GM10248 (cell line): Measurements from ENCODE around the gene RHPN2.
A peak's percentile ranks its signal among the peaks of the same experiment; 100 is the strongest.

ENCODE experiments used
- CTCF ChIA-PET: fragments of 300-600 bp; sonication (Branson Sonifier 250); formaldehyde crosslinking; extraction: SDS; loops from one replicate; lab custom pipeline; 2021; ENCODE audit warnings: antibody characterized with exemption; lab: Yijun Ruan, JAX
- POLR2A ChIA-PET: fragments of 350-650 bp; sonication (Branson Sonifier 250); formaldehyde crosslinking; extraction: SDS; loops from one replicate; lab custom pipeline; 2020; ENCODE audit warnings: antibody characterized with exemption; lab: Yijun Ruan, JAX
- DNase-seq: peaks from one replicate; pipeline ENCODE4 v3.0.0; 2012; ENCODE audit errors: extremely low spot score
- CTCF ChIP-seq: IDR thresholded peaks from 2 replicates; pipeline ENCODE4 v1.5.1; 2012; ENCODE audit warnings: mild to moderate bottlenecking, low read depth; ENCODE audit errors: extremely low read depth, missing control alignments, control extremely low read depth

The RHPN2 gene

GRCh38 chr19:33064792-33065550, at the start of gene RHPN2:
Gene RHPN2, minus strand, starts transcription at chr19:33064888. Its CDS starts 36 bp downstream, at chr19:33064852.
- no peak for TF ChIP-seq CTCF
- peak; percentile 92 for DNase-seq
- ChIA-PET CTCF (no interaction called here), POLR2A (no interaction called here)

DNA sequence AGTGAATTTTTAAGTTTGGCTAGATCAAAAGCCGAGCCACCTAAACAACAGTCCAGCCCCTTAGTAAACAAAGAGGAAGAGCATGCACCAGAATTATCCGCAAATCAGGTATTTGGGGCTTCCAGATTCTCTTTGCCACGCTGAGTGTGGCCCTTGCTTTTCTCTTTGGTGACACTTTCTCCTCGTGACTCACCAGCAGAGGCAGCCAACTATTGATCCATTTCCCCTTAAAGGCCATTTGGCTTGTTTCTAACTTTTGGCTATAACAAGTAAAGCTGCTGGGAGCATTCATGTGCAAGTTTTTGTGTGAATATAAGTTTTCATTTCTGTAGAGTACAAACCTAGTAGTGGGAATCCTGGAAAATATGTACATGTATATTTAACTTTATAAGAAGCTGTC, 49.6 kb upstream of the RHPN2 start:
- ChIA-PET CTCF (interaction anchor here (0.6 to 3.0 kb wide), 4 partner anchors 11 to 155 kb away, joined by 3 to 12 read pairs (median 3); no protein-coding TSS in a partner anchor), POLR2A (no interaction called here)
- no peak for DNase-seq
- no peak for TF ChIP-seq CTCF

DNA sequence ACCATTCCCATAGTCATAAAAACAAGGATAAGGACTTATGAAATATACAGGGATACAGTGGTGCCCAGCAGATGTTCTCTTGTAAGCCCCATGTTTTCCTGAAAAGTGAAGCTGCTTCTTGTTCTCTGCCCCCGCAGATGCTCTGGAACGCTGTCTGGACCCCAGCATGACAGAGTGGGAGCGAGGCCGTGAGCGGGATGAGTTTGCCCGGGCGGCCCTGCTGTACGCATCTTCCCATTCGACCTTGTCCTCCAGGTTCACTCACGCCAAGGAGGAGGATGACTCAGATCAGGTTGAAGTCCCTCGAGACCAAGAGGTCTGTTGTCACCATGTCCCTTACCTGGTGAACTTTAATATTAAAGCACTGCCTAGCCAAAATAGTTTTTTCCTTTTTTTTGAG, 46.9 kb upstream of the RHPN2 start:
- ChIA-PET CTCF (interaction anchor here (1.5 kb wide), 1 partner anchor 73 kb away, joined by 3 read pairs; no protein-coding TSS in a partner anchor), POLR2A (no interaction called here)
- DNase-seq: no peak
- no peak for TF ChIP-seq CTCF

DNA sequence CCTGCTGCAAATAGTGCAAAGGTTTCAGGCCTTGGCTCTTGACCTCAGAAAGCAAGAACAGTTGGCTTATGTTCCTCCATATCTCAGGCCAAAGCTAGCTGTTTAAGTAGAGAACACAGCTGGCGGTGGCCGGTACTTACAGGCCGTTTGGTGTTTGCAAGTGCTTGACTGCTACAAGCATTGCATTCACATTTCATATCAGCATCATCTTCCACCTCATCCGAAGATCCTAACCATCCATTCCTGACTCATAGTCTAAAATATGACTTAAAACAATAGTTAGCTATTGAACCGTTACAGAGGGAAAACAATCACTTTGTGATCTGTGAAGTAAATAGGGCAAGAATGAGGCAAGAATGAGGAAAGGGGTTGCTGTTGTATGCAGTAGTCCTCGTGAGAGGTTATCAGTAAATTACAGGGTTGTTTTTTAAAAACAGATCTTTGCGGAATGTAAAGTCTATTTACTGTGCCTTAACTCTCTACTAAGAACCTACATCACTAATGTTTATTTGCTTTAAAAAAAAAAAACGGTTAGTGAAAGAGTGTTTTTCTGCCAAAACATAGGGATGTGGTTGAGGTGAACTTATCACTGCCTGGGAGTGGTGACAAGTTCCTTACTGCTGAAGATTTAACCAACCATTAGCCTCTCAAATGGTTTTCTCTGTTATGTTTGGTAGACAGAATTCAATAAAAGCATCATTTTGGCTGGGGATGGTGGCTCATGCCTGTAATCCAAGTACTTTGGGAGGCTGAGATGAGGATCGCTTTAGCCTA, 45.6 kb upstream of the RHPN2 start:
- TF ChIP-seq CTCF: no peak
- ChIA-PET CTCF (interaction anchor here (1.5 kb wide), 1 partner anchor 74 kb away, joined by 3 read pairs; no protein-coding TSS in a partner anchor), POLR2A (no interaction called here)
- no peak for DNase-seq

DNA sequence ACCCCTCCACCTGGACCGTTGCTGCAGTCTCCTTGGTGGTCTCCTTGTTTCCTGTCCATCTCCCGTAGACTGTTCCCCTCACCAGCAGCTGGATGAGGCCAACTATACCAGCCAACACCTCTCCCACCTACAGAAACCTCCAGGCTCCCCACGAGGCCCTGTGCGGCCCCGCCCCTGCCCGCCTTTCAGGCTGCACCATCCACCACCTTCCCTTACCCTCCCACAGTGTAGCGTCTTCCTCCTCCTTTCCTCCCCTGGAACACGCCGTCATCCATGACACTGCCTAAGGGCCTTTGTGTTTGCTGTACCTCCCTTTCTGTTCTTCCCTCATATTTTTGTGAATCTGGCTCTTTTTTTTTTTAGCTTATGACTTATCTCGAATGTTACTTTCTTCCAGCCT, 43.5 kb upstream of the RHPN2 start:
- DNase-seq: no peak
- ChIA-PET POLR2A (no interaction called here), CTCF (no interaction called here)
- TF ChIP-seq CTCF: no peak

GRCh38 chr19:33102893-33103292, 38.2 kb upstream of the RHPN2 start:
- TF ChIP-seq CTCF: no peak
- ChIA-PET POLR2A (no interaction called here), CTCF (interaction anchor here (2.0 kb wide), 1 partner anchor 23 kb away, joined by 13 read pairs; no protein-coding TSS in a partner anchor)
- DNase-seq: no peak
